ENCODE data around the gene KIAA1958. TPM values are rescaled to one million over a fixed set of nuclear protein-coding genes. Genes with fewer than 3 reads are reported as not detected.
"Not testable (repeated sequence)": the region's sequence is repeated elsewhere in the genome, so short reads cannot be mapped to it uniquely, and the experiment has no call there.

The KIAA1958 gene
- total RNA-seq, 1 experiment from 2014 or later: 6.6 TPM

DNA sequence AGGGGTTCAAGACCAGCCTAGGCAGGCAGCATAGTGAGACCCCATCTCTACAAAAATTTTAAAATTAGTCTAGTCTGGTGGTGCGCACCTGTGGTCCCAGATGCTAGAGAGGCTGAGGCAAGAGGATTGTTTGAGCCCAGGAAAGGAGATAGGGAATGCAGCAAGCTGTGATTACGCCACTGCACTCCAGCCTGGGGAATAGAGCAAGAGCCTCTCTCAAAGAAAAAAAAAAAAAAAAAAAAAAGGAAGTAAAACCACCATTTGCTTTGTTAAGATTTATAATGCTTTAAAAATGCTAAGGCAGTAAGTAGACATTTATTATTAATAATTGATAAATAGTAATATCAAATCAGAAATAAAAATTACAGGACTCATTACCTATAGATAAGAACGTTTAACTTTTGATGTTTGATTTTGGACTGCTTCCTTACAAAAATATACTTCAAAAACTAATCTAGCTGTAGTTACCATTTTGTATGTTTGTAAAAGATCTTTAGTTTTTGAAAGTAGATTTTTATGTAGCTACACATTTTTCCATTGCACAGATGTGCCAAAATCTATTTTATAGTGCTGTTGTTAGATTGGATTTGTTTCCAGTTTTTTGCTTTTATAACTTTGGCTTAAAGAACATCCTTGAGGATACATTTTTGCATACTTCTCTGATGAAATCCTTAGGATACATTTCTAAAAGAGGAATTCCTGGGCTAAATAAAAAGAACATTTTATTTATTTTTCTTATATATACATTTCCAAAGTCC is 144.9 kb downstream of the KIAA1958 start:
- no peak for DNase-seq (ENCODE audit: extremely low read depth, low read depth)

DNA sequence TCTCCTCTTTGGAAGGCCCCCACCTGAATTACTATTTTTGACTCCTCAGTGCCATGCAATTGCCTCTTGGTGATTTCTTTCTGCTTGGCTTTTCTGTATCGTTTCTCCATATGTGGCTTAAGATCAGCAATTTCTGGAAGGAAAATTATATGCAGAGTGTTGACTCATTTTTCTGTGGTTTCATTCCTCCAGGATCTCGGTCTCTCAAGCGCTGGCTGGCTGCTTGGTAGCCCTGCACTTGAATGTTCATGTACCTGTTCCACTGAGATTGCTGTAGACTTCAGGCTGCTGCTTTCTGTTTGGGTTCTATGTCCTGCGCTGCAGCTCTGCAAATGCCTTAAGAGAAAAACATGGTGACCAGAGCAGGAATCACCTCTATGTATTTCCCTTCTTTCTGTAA is 153.7 kb downstream of the KIAA1958 start:
- DNase-seq (ENCODE audit: extremely low read depth, low read depth): no peak

DNA sequence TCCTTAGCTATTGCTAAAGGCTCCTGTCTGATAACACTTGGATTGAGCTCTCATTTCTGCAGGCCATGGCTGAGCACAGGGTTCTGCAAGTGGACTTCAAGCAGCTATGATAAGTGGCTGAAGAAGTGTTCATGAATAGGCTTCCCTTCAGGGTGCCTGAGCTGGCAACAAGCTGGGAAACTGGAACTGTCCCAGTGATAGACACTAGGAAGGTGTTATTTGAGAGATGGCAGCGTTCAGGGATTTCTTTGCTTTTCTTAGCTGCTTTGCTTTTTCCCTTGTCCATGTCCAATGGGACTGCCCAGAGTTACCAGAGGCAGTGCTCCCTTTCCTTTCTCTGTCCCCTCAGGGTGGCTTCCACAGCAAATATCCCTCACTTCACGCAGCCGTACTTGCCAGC is 155.5 kb downstream of the KIAA1958 start:
- no peak for DNase-seq (ENCODE audit: extremely low read depth, low read depth)

DNA sequence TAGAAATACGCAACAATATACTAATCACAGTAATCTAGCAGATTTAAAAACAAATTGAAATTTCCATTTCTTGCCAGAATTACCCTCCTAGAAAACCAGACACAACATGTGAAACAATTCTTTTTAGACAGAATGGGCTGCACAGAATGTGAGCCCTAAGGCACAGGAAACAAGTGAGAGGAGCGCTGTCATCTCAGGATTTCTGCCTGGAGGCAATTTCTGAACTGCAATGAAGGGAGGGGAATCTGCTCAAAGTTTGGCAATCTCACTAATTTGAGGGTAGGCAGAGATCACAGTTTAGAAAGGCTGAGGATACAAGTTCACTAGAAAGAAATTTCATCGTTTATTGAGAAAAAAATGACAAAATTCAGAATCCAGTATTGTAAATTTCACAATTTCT is 161.0 kb downstream of the KIAA1958 start:
- no peak for DNase-seq (ENCODE audit: extremely low read depth, low read depth)

DNA sequence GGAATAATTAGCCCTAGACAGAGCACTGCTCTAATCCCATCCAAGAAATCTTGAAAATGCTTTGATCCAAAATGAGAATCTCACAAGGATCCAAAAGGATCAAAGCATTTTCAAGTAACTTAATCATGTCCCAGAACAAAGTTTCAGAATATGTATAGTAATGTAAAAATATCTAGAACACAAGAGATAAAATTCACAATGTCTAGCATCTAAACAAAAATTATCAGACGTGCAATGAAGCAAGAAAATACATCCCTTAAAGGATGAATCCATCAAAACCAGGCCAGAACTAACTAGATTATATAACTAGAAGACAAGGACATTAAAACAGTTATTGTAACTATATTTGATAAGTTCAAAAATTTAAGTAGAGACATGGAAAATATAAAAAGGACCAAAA is 162.0 kb downstream of the KIAA1958 start:
- DNase-seq (ENCODE audit: extremely low read depth, low read depth): no peak

DNA sequence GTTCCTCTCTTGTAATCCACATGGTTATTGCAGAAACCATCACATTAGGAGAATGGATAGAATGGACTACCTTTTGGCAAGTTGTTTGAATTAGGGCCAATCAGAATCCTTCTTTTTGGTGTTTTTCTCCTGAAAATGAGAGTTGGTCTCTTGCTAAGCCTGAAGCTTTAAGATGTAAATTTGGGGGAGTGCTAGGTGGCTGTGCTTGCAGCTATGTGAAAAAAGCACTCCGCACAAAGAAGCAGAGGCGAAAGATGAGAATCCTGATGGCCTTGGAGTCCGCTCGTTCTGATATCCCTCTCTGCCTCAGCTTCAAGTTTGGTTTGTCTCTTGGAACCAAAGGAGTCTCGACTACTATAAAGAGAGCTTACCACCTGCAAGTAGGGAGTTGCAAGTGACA is 167.7 kb downstream of the KIAA1958 start:
- DNase-seq (ENCODE audit: extremely low read depth, low read depth): no peak

DNA sequence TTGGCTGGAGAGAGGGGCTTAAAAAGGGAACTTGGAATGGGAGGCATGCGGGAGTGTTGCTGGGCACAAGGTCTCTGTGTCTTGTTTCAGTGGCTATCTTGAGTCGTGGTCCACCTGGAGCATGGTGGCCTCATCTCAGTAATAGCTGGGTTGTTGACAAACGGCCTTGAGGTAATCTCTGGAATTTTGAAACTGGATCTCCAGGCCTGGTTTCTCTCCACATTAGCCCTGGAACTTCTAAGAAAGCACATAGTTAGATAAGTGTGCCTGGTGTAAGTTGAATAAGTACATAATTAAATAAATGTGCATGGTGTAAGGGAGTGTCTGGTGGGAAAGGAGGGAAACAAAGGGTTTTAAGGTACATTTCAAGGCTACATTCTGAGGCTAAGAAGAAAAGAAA is 169.0 kb downstream of the KIAA1958 start:
- no peak for DNase-seq (ENCODE audit: extremely low read depth, low read depth)

DNA sequence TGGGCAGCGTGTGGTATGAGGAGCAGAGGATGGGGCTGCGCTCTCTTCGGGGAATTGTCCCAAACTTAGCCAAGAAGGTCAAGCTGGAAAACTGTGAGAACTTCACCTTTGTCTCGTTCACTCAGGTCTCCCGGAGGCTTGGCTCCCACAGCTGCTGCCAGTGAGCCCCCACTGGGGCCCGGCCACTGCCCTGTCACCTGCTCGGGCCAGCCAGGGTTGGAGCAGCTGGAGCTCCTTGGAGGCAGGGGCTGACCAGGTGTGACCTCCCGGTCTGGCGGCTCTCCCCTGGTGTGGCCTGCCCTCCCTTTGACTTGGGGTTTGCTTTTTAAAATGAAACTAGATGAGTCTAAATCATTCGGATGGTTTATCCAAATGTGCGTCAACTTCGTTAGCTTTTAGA is 173.3 kb downstream of the KIAA1958 start:
- DNase-seq (ENCODE audit: extremely low read depth, low read depth): no peak

DNA sequence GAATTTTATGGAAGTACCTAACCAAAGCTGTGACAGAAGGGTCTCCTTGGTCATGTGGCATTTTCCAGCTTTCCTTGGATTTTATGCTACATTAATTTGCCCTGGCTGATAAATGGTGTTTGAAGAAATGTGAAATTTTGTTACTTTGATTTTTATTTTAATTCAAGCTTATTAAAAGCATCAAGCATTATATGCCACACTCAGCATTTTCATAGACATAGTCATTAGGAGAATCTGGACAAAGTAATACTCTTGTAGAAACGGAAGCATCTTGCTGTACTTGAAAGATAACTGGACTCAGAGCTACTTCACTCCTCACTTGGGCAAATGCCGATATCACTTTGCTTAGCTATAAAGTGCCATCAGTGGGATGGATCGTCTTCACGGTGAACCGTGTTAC is 177.1 kb downstream of the KIAA1958 start:
- no peak for DNase-seq (ENCODE audit: extremely low read depth, low read depth)

DNA sequence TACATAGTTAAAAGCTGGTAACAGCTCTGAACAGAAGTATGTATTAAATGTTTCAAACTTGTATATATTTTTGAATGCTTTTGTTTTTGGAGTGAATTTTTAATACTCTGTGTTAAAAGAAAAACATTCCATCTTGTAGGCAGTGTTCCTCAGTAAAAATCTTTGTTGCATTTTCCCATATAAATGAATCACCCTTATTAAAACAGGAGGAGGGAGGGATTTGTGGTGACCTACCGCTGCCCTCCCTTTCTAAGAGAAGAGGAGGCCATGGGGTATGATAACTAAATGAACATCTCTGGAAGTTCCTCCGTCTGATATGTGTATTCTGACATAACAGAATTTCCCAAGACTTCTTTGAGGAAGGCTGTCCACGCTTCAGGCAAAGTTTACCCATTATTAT is 177.9 kb downstream of the KIAA1958 start:
- DNase-seq (ENCODE audit: extremely low read depth, low read depth): no peak

DNA sequence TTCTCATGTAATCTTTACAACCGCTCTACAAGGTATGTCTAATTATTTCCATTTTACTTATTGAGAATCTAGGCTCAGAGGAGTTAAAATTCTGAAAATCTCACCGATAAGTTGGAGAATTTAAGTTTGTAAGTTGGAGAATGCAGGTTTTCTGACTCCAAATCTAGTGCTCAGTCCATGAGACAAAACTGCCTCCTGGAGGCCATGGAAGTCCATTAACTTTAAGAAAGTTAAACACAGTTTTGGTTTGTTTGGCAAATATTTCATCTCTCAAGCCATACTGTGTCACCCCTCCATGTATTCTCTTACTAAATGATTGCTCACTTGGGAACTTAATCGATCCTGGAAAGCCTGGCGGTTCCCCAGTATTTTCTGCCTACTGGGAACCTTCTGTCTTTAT is 178.7 kb downstream of the KIAA1958 start:
- DNase-seq (ENCODE audit: extremely low read depth, low read depth): no peak

DNA sequence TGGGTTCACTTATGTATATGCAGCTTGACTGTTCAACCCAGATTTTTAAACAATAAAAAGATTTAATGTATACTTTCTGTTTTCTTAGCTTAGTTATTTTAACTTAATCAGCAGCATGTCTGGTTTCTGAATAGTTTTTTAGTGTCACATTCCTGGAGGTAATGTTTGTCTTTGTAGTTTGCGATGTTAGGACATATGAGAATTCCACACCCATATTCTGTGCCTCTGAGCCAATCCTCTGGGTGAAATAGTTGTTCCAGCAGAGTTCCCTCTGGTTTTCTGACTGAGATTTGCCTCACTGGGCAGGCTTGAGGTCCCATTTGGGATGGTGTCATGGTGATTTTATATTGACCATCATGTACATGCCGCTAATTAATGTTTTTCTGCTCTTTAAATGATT is 182.7 kb downstream of the KIAA1958 start:
- DNase-seq (ENCODE audit: extremely low read depth, low read depth): no peak

DNA sequence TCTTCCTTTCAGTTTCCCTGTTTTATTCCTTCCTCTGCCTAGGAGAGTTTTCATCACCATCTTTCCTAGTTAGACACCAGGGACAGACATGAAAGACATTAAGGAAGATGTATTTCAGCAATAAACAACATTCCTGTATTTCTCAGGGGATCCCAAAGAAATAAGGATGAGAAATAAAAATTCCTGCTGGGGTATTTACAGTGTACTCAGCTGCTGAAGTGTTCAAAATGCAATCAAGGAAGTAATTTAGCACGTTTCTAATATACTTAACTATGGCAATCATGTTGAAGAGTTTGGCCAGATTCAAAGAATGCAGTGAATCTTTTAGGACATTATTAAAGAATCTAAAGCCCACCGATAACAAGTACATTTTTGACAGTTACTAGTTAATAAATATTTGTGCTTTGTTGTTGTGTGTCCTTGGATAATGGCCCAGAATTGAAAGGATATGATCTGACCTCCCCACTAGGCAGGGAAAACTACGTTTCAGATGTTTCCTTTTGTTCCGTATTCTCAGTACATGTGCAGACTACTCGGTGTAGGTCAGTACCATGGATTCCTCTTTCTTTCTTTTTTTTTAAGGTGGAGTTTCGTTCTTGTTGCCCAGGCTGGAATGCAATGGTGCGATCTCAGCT is 184.5 kb downstream of the KIAA1958 start:
- DNase-seq (ENCODE audit: extremely low read depth, low read depth): no peak

DNA sequence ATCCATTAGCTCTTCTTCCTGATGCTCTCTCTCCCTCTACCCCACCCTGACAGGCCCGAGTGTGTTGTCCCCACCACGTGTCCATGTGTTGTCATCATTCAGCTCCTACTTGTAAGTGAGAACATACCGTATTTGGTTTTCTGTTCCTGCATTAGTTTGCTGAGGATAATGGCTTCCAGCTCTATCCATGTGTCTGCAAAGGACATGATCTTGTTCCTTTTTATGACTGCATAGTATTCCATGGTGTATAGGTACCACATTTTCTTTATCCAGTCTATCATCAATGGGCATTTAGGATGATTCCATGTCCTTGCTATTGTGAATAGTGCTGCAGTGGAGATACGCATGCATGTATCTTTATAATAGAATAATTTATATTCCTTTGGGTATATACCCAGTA is 186.6 kb downstream of the KIAA1958 start:
- not testable (repeated sequence) for DNase-seq (ENCODE audit: extremely low read depth, low read depth)

DNA sequence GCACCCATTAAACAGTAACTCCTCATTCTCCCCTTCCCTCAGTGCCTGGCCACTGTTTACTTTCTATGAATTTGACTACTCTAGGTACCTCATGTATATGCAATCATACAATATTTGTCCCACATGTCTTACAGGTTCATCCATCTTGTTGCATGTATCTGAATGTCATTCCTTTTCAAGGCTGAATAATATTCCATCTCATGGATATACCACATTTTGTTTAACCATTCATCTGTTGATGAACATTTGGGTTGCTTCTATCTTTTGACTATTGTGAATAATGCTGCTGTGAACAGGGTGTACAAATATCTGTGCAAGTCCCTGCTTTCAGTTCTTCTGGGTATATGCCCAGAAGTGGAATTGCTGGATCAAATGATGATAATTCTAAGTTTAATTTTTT is 190.4 kb downstream of the KIAA1958 start:
- no peak for DNase-seq (ENCODE audit: extremely low read depth, low read depth)

DNA sequence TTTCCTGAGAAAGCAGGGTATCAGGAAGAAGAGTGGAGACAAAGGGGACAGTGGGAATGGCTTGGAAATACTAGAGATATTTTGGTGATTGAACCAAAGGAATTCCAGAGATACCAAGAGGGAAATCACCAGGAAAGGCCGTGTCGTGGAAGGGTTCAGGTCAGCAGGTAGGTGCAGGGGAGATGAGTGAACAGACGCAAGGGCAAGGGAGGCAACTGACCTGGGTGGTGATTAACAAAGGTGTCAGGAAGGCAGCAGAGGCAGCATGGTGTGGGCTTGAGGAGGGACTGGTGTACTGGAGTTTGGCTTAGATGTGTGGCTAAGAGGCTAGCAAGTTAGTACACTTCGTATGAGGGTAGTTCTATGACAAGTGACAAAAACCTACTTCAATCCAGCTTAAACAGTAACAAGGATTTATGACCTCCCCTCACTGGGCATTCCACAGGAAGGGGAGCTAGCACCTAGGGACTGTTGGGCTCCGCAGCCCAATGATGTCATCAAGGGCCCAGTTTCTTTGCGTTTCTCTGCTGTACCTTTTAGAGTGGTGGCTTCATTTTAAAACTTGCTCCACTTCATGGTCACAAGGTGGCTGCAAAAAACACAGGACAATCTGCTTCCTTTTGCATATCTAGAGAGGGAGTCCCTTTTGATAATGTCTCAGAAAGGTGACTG is 194.2 kb downstream of the KIAA1958 start:
- no peak for DNase-seq (ENCODE audit: extremely low read depth, low read depth)

DNA sequence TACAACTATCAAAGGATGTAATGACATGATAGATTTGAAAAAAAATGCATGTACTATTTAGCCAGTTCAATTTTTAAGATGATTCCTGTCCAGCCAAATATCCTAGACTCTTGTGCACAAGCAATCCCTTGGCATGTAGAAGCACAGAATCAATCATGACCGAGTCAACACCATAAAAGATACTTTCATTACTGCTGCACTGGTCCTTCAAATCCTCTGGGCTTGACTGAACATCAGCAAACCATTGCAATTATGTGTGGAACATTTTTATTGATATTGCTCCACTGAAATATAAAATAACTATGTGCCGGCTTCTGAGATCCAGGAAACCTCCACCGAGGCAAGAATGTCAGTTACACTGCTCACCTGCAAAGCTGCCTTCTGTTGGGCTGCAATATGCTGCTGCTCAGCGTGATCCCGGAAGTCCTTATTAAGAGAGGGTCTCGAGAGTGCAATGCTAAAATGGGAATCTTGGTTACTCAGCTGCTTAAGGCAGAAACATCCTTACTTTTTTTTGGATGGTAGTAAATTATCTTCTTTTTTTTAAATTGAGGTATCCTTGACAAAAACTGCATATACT is 202.6 kb downstream of the KIAA1958 start:
- no peak for DNase-seq (ENCODE audit: extremely low read depth, low read depth)

DNA sequence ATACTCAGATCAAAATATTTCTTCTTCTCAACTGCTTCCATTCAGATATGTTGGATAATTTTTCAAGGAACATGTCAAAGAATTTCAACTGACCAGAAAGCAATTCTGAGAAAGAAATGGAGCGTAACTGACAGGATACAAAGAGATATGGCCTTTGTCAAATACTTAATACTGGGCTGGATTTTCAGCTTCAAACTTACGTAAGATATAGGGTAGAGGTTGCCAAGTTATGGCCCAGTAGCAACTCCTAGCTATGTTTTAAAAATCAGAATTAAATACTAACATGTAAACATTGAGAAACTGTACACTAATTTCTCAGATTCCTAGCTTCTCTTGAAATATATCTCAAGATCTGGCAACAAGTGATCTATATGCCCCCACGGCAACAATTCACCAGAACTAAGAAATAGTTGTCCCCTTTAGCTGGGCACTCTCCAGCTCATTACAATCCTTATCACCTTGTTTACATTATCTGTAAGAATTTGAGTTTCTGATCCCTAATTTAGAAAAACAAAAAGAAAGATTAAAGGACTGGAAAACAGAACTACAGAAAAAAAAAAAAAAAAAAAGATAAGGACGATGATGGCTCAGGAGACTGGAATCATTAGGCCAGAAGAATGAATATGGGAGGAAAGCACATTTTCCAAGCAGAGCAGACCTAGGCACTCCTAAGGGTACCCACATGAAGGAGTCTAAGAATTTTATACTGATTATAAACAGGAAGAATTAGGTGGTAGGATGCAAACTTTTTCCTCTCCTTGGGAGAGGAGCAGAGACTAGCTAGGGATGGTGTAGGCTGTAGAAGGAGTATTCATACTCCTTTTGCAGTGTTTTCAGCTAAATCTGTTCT is 208.3 kb downstream of the KIAA1958 start:
- no peak for DNase-seq (ENCODE audit: extremely low read depth, low read depth)

DNA sequence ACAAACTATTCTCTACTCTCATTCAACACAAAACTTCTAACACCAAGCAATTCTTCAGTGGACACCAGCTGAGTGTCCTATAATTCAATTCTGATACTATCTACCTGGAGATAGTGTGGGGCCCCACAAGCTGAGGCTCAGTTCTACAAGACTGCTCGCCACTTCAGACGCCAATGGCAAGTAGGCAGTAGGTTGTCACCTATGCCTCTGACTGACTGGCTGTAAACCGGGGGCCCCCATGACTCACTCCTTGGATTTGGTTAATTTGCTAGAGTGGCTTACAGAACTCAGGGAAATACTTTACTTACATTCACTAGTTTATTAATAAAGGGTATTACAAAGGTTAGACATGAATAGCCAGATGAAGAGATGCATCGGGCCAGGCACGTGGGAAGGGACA is 209.8 kb downstream of the KIAA1958 start:
- DNase-seq (ENCODE audit: extremely low read depth, low read depth): no peak

DNA sequence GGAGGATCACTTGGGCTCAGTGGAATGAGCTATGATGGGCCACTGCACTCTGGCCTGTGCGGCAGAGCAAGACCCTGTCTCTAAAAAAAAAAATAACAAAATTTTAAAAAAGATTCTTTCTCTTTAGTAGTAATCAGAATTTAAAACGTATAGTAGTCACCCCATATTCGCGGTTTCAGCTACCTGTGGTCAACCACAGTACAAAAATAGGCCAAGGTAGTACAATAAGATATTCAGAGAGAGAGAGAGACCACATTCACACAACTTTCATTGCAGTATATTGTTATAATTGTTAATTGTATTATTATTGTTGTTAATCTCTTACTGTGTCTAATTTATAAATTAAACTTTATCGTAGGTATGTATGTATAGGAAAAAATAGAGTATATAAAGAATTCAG is 212.6 kb downstream of the KIAA1958 start:
- no peak for DNase-seq (ENCODE audit: extremely low read depth, low read depth)

DNA sequence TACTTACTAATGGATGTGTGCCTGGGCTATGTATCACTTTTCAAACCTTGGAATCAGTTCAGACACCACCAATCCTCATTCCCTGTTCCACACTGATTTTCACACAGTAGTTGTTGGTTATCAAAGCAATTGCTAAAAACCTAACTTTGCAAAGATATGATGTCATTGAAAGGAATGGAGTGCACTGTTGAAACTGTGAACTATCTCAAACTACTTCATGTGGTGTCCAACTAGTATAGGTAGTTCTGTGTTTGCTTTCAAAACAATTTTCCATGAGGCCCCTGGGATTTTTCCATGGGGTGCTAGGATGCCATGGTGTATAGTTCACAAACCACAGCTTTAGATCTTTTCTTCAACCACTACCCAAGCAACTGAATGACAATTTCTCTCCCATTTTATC is 213.5 kb downstream of the KIAA1958 start:
- no peak for DNase-seq (ENCODE audit: extremely low read depth, low read depth)

Measured in NCI-H460 (cell line).